B cell (primary cell): ENCODE results near the gene ADAP1.

Experiments
- EZH2 ChIP-seq: IDR thresholded peaks from 2 replicates; pipeline ENCODE4 v1.6.1; 2012; ENCODE audit warnings: borderline replicate concordance, low read depth, mild to moderate bottlenecking, moderate library complexity, low read length; ENCODE audit not compliant: insufficient read depth, poor library complexity, severe bottlenecking
- TF ChIP-seq, protein P1 (sequence below): fragments of 200-600 bp; IDR thresholded peaks from one replicate; pipeline ENCODE4 v1.8.0; 2022; ENCODE audit warnings: antibody characterized with exemption, mild to moderate bottlenecking

DNA sequence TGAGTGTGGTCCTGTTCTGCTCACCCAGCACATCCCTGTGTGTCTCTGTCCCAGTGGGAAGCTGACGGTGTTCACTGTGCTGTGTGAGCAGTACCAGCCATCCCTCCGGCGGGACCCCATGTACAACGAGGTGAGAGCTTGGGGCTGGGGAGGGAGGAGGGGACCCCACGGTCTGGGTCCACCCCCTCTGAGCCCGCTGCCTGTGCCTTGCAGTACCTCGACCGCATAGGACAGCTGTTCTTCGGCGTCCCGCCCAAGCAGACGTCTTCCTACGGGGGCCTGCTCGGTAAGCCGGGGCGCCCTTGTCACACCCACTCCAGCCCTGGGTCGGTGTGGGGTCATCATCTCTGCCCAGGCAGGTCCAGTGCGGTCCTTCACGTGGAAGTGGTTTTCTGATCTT, 60.8 kb downstream of the ADAP1 start:
- TF ChIP-seq, protein P1, sequence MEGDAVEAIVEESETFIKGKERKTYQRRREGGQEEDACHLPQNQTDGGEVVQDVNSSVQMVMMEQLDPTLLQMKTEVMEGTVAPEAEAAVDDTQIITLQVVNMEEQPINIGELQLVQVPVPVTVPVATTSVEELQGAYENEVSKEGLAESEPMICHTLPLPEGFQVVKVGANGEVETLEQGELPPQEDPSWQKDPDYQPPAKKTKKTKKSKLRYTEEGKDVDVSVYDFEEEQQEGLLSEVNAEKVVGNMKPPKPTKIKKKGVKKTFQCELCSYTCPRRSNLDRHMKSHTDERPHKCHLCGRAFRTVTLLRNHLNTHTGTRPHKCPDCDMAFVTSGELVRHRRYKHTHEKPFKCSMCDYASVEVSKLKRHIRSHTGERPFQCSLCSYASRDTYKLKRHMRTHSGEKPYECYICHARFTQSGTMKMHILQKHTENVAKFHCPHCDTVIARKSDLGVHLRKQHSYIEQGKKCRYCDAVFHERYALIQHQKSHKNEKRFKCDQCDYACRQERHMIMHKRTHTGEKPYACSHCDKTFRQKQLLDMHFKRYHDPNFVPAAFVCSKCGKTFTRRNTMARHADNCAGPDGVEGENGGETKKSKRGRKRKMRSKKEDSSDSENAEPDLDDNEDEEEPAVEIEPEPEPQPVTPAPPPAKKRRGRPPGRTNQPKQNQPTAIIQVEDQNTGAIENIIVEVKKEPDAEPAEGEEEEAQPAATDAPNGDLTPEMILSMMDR: no peak
- no peak for TF ChIP-seq EZH2
